Fibroblast of lung (primary cell): ENCODE measurements around the gene GRIPAP1.

Experiments
- CTCF ChIP-seq, 2 donors: IDR thresholded peaks in 1 of 2; conservative IDR thresholded peaks in 1 of 2; 1 replicate in 1 of 2; 2 replicates in 1 of 2; pipeline ENCODE4 v1.5.1; 2011 to 2012; ENCODE audit warnings: low read length in 2 of 2, control low read depth in 1 of 2, inconsistent platforms in 1 of 2, low read depth in 1 of 2, mild to moderate bottlenecking in 1 of 2
- EZH2 ChIP-seq: IDR thresholded peaks from 2 replicates; pipeline ENCODE4 v1.5.1; 2012; ENCODE audit warnings: low read length, control low read depth, mild to moderate bottlenecking; ENCODE audit errors: missing control alignments

- TF ChIP-seq EZH2 (no peak), CTCF (conservative IDR thresholded peaks at IDR 0.05 in 1 of 2, IDR thresholded peaks at IDR 0.05 in 1 of 2; ENCODE audit: low read depth in 1 of 2, low read length in 2 of 2) (no peak)
Observed at GRCh38 chrX:48983896-48984295, 18.2 kb downstream of the GRIPAP1 start.
